ENCODE data around the gene PFKFB4. TPM values are rescaled to one million over a fixed set of nuclear protein-coding genes. Genes with fewer than 3 reads are reported as not detected.

PFKFB4 gene
- total and polyA plus RNA-seq, 2 experiments from 2014 or later: 8.6 to 22.9 TPM

DNA sequence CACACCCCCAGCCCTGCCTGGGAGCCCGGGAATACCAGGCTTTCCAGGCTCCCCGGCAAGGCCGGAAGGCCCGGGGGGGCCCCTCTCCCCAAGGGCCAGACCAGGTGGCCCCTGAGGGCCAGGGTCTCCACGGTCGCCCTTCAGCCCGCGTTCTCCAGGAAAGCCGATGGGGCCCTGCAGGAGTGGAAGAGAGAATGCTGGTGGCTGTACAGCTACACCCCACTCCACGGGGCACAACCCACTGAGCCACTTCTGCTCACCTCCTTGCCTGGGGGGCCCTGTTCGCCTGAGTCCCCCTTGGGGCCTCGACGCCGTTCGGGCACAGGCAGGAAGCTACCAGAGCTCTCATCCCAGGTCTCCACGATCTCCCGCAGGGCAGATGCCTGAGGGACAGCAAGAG lies 18.8 kb upstream of the PFKFB4 start (continued):
- TF ChIP-seq, protein P1, sequence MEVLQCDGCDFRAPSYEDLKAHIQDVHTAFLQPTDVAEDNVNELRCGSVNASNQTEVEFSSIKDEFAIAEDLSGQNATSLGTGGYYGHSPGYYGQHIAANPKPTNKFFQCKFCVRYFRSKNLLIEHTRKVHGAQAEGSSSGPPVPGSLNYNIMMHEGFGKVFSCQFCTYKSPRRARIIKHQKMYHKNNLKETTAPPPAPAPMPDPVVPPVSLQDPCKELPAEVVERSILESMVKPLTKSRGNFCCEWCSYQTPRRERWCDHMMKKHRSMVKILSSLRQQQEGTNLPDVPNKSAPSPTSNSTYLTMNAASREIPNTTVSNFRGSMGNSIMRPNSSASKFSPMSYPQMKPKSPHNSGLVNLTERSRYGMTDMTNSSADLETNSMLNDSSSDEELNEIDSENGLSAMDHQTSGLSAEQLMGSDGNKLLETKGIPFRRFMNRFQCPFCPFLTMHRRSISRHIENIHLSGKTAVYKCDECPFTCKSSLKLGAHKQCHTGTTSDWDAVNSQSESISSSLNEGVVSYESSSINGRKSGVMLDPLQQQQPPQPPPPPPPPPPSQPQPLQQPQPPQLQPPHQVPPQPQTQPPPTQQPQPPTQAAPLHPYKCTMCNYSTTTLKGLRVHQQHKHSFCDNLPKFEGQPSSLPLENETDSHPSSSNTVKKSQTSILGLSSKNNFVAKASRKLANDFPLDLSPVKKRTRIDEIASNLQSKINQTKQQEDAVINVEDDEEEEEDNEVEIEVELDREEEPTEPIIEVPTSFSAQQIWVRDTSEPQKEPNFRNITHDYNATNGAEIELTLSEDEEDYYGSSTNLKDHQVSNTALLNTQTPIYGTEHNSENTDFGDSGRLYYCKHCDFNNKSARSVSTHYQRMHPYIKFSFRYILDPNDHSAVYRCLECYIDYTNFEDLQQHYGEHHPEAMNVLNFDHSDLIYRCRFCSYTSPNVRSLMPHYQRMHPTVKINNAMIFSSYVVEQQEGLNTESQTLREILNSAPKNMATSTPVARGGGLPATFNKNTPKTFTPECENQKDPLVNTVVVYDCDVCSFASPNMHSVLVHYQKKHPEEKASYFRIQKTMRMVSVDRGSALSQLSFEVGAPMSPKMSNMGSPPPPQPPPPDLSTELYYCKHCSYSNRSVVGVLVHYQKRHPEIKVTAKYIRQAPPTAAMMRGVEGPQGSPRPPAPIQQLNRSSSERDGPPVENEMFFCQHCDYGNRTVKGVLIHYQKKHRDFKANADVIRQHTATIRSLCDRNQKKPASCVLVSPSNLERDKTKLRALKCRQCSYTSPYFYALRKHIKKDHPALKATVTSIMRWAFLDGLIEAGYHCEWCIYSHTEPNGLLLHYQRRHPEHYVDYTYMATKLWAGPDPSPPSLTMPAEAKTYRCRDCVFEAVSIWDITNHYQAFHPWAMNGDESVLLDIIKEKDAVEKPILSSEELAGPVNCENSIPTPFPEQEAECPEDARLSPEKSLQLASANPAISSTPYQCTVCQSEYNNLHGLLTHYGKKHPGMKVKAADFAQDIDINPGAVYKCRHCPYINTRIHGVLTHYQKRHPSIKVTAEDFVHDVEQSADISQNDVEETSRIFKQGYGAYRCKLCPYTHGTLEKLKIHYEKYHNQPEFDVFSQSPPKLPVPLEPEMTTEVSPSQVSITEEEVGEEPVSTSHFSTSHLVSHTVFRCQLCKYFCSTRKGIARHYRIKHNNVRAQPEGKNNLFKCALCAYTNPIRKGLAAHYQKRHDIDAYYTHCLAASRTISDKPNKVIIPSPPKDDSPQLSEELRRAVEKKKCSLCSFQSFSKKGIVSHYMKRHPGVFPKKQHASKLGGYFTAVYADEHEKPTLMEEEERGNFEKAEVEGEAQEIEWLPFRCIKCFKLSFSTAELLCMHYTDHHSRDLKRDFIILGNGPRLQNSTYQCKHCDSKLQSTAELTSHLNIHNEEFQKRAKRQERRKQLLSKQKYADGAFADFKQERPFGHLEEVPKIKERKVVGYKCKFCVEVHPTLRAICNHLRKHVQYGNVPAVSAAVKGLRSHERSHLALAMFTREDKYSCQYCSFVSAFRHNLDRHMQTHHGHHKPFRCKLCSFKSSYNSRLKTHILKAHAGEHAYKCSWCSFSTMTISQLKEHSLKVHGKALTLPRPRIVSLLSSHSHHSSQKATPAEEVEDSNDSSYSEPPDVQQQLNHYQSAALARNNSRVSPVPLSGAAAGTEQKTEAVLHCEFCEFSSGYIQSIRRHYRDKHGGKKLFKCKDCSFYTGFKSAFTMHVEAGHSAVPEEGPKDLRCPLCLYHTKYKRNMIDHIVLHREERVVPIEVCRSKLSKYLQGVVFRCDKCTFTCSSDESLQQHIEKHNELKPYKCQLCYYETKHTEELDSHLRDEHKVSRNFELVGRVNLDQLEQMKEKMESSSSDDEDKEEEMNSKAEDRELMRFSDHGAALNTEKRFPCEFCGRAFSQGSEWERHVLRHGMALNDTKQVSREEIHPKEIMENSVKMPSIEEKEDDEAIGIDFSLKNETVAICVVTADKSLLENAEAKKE (CRISPR knock-in tag; IDR thresholded peaks at IDR 0.05): no peak
- no peak for TF ChIP-seq STAT1 (IDR thresholded peaks at IDR 0.05; ENCODE audit: unreplicated experiment)

DNA sequence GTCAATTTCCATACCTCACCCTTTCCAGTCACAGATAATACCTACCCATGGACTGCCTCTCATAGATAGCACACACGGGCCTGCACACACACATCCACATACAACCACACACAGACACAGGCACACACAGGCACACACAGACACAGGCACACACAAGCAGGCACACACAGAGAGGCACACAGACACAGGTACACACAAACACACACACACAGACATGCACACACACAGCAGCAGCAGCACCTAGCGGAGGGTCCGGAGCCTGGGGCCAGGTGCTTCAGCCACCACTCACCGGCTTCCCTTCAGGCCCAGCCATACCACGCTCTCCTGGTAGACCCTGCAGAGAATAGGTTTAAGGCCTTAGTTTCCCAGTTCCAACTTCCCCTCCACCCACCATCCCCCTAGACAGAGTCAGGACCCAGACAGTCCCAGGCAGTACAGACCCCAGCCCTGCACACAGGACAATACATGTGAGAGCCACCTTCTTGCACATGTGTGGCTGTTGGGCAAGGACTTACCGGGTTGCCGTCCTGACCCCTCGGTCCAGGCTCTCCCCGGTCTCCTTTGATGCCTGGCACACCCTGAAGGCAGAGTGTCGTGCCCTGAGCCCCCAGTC lies 17.5 kb upstream of the PFKFB4 start:
- no peaks in the 10 kb centered on the region for H3K4me1 Mint-ChIP-seq
- H3K9me3 Mint-ChIP-seq: no peaks in the 10 kb centered on the region
- no peak overlapping the region for H2AFZ ChIP-seq
- H3K27ac Mint-ChIP-seq: no peak overlapping the region
- no peaks in the 10 kb centered on the region for H3K36me3 ChIP-seq (ENCODE audit: insufficient read depth)
- H3K4me1 ChIP-seq (ENCODE audit: insufficient read depth): no peaks in the 10 kb centered on the region
- no peaks in the 10 kb centered on the region for H3F3A ChIP-seq (replicated peaks; ENCODE audit: low read depth)
- H3K4me2 ChIP-seq: no peak overlapping the region
- H3K4me3 Mint-ChIP-seq: no peak overlapping the region
- no peaks in the 10 kb centered on the region for H3K79me2 ChIP-seq (replicated peaks; ENCODE audit: insufficient read depth)
- peaks cover 3% of the 10 kb centered on the region for H3K27me3 Mint-ChIP-seq (ENCODE audit: insufficient read depth, low read depth, poor library complexity)
- H3K36me3 Mint-ChIP-seq (ENCODE audit: low read depth): no peaks in the 10 kb centered on the region; the same call in 2 of the 3 replicates
- H3K27me3 ChIP-seq (ENCODE audit: insufficient read depth): no peaks in the 10 kb centered on the region
- H4K20me1 ChIP-seq (replicated peaks; ENCODE audit: insufficient read depth): no peaks in the 10 kb centered on the region
- DNase-seq (ENCODE audit: low spot score) (no peak), ATAC-seq (no peak)
- H3K27ac ChIP-seq (ENCODE audit: low read depth): no peak overlapping the region
- H3K9me2 ChIP-seq (ENCODE audit: insufficient read depth): no peaks in the 10 kb centered on the region
- no peak overlapping the region for H3K4me3 ChIP-seq
- TF ChIP-seq, protein P2, sequence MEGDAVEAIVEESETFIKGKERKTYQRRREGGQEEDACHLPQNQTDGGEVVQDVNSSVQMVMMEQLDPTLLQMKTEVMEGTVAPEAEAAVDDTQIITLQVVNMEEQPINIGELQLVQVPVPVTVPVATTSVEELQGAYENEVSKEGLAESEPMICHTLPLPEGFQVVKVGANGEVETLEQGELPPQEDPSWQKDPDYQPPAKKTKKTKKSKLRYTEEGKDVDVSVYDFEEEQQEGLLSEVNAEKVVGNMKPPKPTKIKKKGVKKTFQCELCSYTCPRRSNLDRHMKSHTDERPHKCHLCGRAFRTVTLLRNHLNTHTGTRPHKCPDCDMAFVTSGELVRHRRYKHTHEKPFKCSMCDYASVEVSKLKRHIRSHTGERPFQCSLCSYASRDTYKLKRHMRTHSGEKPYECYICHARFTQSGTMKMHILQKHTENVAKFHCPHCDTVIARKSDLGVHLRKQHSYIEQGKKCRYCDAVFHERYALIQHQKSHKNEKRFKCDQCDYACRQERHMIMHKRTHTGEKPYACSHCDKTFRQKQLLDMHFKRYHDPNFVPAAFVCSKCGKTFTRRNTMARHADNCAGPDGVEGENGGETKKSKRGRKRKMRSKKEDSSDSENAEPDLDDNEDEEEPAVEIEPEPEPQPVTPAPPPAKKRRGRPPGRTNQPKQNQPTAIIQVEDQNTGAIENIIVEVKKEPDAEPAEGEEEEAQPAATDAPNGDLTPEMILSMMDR (conservative IDR thresholded peaks at IDR 0.05; ENCODE audit: low read depth in 2 of 2): no peak
- no peak for TF ChIP-seq ZNF114 (CRISPR knock-in tag; IDR thresholded peaks at IDR 0.05)
- TF ChIP-seq, protein P3, sequence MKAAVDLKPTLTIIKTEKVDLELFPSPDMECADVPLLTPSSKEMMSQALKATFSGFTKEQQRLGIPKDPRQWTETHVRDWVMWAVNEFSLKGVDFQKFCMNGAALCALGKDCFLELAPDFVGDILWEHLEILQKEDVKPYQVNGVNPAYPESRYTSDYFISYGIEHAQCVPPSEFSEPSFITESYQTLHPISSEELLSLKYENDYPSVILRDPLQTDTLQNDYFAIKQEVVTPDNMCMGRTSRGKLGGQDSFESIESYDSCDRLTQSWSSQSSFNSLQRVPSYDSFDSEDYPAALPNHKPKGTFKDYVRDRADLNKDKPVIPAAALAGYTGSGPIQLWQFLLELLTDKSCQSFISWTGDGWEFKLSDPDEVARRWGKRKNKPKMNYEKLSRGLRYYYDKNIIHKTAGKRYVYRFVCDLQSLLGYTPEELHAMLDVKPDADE (IDR thresholded peaks at IDR 0.05): no peak
- TF ChIP-seq STAT1 (IDR thresholded peaks at IDR 0.05; ENCODE audit: unreplicated experiment): no peak
- no peak for TF ChIP-seq CREB1 (CRISPR knock-in tag; IDR thresholded peaks at IDR 0.05; ENCODE audit: low read depth)
- TF ChIP-seq EZH2 (IDR thresholded peaks at IDR 0.05; ENCODE audit: low read depth, unreplicated experiment): no peak
- TF ChIP-seq NANOG (IDR thresholded peaks at IDR 0.05; ENCODE audit: borderline replicate concordance): no peak
- TF ChIP-seq EZH2phosphoT487 (IDR thresholded peaks at IDR 0.05; ENCODE audit: unreplicated experiment): no peak
- TF ChIP-seq POLR2AphosphoS5 (IDR thresholded peaks at IDR 0.05; ENCODE audit: low read depth): no peak
- no peak for TF ChIP-seq JUNB (IDR thresholded peaks at IDR 0.05; ENCODE audit: unreplicated experiment)
